Activated T-cell treated with anti-CD3 and anti-CD28 coated beads for 48 hours (primary cell): ENCODE measurements around the gene CRB2.

Source experiments
- DNase-seq: peaks from one replicate; pipeline ENCODE4 v3.0.0-alpha.2; 2020; ENCODE audit warnings: low read depth

The CRB2 gene

GRCh38 chr9:123422635-123423310, 66.8 kb downstream of the CRB2 start:
- DNase-seq: no peak

GRCh38 chr9:123423311-123423640, 67.3 kb downstream of the CRB2 start:
- no peak for DNase-seq

- DNase-seq: no peak
These were observed 68.1 kb downstream of the CRB2 start for GRCh38 chr9:123424131-123424530.

- DNase-seq: no peak
These were observed 68.7 kb downstream of the CRB2 start for GRCh38 chr9:123424552-123425225.

- no peak for DNase-seq
These were observed 69.3 kb downstream of the CRB2 start for GRCh38 chr9:123425261-123425821.

- DNase-seq: no peak
These were observed 69.9 kb downstream of the CRB2 start for GRCh38 chr9:123425836-123426365.

- no peak for DNase-seq
These were observed 70.4 kb downstream of the CRB2 start for GRCh38 chr9:123426406-123426805.
